ENCODE results near the gene WDR1.

Gene WDR1

GRCh38 chr4:10083861-10084641 lies 32.5 kb downstream of the WDR1 start:
- DNase-seq (ENCODE audit: low spot score) = no peak

- DNase-seq (ENCODE audit: low spot score) = no peak
Measured at GRCh38 chr4:10083331-10083771, 33.2 kb downstream of the WDR1 start.

- DNase-seq (ENCODE audit: low spot score) = no peak
Measured at GRCh38 chr4:10082459-10083272, 33.9 kb downstream of the WDR1 start.

GRCh38 chr4:10082047-10082446 lies 34.6 kb downstream of the WDR1 start:
- no peak for DNase-seq (ENCODE audit: low spot score)

- DNase-seq (ENCODE audit: low spot score) = no peak
Measured at GRCh38 chr4:10081218-10081606, 35.4 kb downstream of the WDR1 start.

- no peak for DNase-seq (ENCODE audit: low spot score)
Measured at GRCh38 chr4:10080589-10081217, 35.9 kb downstream of the WDR1 start.

GRCh38 chr4:10079912-10080588 lies 36.5 kb downstream of the WDR1 start:
- DNase-seq (ENCODE audit: low spot score) = peak; percentile 55

- DNase-seq (ENCODE audit: low spot score) = no peak
Measured at GRCh38 chr4:10079256-10079655, 37.3 kb downstream of the WDR1 start.

GRCh38 chr4:10078481-10079233 lies 37.9 kb downstream of the WDR1 start:
- no peak for DNase-seq (ENCODE audit: low spot score)

GRCh38 chr4:10077483-10078335 lies 38.9 kb downstream of the WDR1 start:
- no peak for DNase-seq (ENCODE audit: low spot score)

- DNase-seq (ENCODE audit: low spot score) = no peak
Measured at GRCh38 chr4:10077076-10077475, 39.5 kb downstream of the WDR1 start.

GRCh38 chr4:10075953-10076391 lies 40.6 kb downstream of the WDR1 start:
- no peak for DNase-seq (ENCODE audit: low spot score)

GRCh38 chr4:10075158-10075863 lies 41.3 kb downstream of the WDR1 start:
- no peak for DNase-seq (ENCODE audit: low spot score)

- DNase-seq (ENCODE audit: low spot score) = peak; percentile 20
Measured at GRCh38 chr4:10074767-10075105, 41.9 kb downstream of the WDR1 start.

- DNase-seq (ENCODE audit: low spot score) = no peak
Measured at GRCh38 chr4:10074076-10074766, 42.4 kb downstream of the WDR1 start.

GRCh38 chr4:10072420-10073017 lies 44.1 kb downstream of the WDR1 start:
- no peak for DNase-seq (ENCODE audit: low spot score)

- DNase-seq (ENCODE audit: low spot score) = no peak
Measured at GRCh38 chr4:10069075-10069642, 47.4 kb downstream of the WDR1 start.

Measured in cerebellar cortex (tissue), 1 donor.